Right hindlimb (tissue), 1 donor: ENCODE measurements around the gene AMOTL2.
A peak's percentile ranks its signal among the peaks of the same experiment; 100 is the strongest.

Source experiments
- DNase-seq: peaks from one replicate; pipeline ENCODE4 v3.0.0-alpha.2; 2018

AMOTL2 gene

DNA sequence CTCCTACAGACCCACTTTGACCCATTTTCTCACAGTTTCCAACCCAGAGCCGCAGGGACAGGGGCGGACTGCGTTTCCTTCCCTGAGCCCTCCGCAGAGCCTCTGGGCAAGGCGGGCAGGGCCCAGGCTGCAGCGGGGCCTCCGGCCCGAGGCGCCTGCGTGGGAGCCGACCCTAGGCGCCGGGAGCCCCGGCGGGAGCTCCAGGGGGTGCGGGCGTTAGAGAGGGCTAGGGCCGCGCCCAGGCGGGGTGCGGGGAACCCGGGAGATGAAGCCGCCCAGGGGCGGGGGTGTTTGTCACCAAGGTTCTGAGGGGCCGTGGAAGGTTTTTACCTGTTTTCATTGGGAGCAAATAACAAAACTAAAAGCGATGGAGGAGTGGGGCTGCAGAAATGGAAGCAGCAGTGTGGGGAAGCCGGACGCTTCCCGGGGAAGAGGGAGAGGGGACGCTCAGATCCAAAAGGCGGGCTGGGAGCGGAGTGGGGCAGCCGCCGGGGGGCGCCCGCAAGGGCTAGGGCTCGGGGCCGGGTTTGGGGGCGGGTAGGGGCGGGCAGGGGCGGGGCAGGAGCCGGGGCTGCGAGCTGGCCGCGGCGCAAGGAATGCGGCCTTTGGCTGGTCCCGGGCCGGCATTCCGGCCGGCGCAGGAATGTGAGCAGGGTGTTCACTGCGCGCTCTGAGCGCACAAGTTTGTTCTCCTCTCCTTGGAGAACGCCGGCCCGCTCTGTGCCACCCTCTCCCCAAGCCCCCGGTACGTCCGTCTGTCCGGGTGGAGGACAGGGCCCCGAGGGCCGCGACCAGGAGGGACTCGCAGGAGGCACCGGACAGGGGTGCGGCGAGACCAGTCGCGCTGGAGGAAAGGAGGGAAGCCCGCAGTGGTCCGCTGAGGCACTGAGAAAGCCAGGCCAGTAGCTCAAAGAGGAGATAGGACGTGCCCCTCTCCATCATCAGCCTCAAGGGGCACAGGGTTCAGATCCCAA, 61.1 kb downstream of the AMOTL2 start:
- peak; percentile 86 for DNase-seq

DNA sequence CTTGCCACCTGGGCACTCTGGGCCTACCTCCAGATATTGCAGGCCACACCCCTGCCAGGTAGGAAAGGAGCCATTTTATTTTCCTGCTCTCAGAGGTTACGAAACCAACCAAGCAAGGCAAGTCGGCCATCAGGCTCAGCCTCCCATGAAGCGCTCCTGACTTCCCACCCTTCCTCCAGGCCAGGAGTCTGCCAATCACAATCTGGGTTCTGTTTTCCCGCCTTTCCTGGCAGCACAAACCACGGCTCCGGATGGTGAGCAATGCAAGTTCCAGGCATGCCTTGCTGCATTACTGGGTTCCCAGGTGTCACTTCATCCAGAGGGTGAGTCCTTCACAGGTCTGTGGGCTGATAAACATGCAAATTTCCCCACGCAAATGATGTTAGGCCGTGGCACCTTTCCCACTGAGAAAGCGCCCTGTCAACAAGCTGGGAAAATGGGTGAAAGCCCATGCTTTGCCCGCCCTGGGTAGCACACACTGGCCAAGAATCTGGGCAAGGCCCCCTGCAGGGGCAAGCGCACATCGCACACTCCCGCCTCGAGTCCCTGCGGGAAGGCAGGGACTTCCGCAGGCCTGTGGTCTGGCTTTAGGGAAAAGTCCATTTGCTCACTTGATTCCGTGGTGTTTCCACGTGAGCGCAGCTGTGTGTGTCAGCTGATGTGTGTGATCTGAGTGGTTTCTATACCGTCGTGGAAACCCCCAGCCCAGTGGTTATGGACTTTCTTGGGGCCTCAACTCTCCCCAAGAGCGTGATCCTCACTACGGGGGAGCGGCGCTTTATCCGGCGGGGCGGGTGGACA, 62.0 kb downstream of the AMOTL2 start:
- no peak for DNase-seq

DNA sequence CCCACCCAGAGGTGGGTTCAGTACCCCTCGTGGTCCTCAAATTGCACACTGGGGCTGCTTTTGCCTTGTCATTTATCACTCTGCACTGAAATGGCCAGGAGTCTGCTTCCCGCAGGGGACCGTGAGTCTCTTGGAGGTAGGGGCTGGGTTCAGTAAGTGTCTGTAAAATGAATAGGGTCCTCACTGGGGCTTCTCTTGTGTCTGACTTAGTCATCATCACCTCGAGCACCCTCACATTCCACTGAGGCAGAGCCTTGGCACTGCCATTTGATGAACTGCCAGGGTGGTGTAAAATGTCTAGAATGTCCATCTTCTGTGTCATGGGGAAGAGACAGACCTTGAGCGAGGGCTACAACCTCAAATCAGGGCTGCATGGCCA, 62.6 kb downstream of the AMOTL2 start:
- DNase-seq: no peak

DNA sequence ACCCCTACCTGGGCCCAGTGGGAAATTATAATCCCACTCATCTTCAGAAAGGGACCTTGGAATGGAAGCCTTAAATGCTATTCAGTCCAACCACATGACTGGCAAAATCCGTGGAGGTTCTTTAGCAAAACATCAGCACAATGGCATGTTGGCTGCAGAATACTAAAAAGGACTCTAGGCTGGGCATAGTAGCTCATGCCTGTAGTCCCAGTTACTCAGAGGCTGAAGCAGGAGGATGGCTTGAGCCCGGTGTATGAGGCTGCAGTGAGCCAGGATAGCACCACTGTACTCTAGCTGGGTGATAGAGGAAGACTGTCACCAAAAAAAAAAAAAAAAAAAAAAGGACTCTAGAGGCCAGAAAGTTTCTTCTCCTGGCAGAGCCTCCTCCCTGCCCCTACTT, 63.0 kb downstream of the AMOTL2 start:
- DNase-seq: no peak

DNA sequence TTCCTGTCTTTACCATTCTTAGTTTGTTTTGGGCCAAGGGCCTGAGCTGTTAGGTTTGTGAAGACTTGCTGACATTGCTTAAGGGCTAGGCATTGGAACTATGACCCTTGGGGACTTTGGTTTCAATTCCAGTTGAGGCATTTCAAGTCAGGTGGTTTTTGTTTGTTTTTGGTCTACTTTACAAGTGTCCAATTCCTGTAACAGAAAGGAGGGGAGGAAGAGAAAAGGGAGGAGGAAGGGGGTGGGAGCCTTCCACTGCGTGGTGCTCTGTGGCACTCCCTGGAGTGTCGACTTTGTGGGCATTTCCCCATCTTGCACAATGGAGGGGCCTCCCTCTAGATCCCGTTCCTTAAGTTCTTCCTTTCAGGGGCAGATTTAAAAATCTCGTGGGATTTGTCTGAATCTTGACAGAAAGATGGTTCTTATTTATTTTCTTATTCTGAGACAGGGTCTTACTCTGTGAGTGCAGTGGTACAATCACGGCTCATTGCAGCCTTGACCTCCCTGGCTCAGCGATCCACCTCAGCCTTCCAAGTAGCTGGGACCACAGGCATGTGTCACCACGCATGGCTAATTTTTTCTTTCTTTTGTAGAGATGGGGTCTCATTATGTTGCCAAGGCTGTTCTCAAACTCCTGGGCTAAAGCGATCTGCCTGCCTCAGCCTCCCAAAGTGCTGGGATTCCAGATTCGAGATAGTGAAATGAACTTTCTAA, 64.1 kb downstream of the AMOTL2 start:
- DNase-seq: no peak

DNA sequence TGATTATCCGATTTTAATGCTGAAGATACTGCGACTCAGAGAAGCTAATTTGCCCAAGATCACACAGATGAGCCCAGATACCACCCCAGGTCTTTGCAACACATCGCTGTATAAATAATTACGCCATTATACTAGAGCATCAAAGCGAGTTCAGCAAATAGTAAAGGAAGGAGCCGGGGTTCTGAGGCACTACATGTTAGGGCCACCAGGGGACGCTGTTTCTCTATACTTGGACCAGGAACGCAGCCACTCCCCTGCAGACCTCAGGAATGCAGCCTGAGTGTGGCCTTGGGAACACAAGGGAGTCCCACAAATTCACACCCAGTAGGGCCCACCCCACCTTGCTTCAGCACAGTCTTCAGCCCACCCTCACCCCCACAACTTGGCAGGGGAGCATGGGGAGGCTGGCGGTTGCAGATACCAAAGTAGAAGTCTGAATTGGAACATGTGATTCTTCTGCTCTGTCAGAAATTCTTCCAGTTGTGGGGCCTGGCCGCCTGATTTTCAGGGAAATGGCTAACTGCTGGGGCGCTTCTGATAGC, 65.8 kb downstream of the AMOTL2 start:
- DNase-seq: peak; percentile 90

DNA sequence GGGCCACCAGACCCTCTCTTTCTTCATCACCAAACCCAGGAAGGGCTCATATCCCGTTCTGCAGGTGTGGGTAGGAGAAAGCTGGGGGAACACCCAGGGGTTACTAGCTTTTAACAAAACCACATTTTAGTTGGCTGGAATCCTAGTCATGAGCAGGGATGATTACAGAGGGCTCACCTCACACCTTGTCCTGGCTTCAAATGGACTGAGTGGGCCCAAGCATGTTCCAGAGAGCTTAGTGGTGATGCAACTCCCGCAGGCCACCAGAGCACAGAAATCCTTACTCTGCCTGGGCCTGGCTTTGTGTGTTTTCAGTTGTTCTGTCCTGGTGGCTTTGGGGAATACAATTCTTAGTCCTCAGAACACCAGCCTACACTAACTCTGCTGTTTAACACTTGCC, 66.8 kb downstream of the AMOTL2 start:
- no peak for DNase-seq

DNA sequence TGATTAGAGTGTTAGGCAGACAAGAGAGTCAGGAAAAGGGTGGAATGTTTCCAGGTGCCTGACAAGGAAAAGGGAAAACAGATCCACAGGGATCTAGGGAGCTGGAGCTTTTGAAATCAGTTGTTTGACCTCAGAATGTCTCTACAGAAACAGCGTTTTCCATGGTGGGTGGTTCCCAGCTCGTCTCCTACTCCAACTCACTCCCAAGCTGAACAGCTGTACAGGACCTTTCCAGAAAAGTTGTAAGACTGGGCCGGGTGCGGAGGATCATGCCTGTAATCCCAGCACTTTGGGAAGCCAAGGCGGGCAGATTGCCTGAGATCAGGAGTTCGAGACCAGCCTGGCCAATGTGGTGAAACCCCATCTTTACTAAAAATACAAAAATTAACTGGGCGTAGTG, 67.9 kb downstream of the AMOTL2 start:
- DNase-seq: no peak
